Activated naive CD4-positive, alpha-beta T cell treated with anti-CD3 and anti-CD28 coated beads, Interleukin-2, amount 50 U/mL, for 72 hours (primary cell): ENCODE results near the gene CAMTA1. TPM values are rescaled to one million over a fixed set of nuclear protein-coding genes. Genes with fewer than 3 reads are reported as not detected.
A peak's percentile ranks its signal among the peaks of the same experiment; 100 is the strongest.

ENCODE experiments used
- ATAC-seq, 2 donors: fragments of 150-1000 bp; cut with Tn5 transposase; 2 replicates each; pipeline ENCODE4 v1.10.0; 2021; ENCODE audit warnings: mild to moderate bottlenecking in 2 of 2, moderate library complexity in 2 of 2
- DNase-seq, 2 donors: peaks; one replicate each; pipeline ENCODE4 v3.0.0; 2021 to 2022; ENCODE audit warnings: low spot score in 2 of 2
- H3K27ac Mint-ChIP-seq, 2 donors: one replicate each; pipeline ENCODE4 v1.8.0; 2022; ENCODE audit warnings: mild to moderate bottlenecking in 2 of 2, mixed read lengths in 2 of 2
- H3K36me3 Mint-ChIP-seq, 2 donors: one replicate each; pipeline ENCODE4 v1.8.0; 2022; ENCODE audit warnings: mixed read lengths in 2 of 2
- H3K9me3 Mint-ChIP-seq, 2 donors: one replicate each; pipeline ENCODE4 v1.8.0; 2022; ENCODE audit warnings: mixed read lengths in 2 of 2
- total RNA-seq, 2 donors: library from RNA; stranded (reverse); gene quantifications; one replicate each; pipeline ENCODE4 v1.2.3, GENCODE V29; 2022

The CAMTA1 gene
- total RNA-seq, 2 donors from 2014 or later, result 50.4 to 76.4 TPM

- Mint-ChIP-seq H3K27ac (no peak overlapping the region), H3K36me3 (no peaks in the 10 kb centered on the region), H3K9me3 (no peaks in the 10 kb centered on the region)
- DNase-seq (no peak), ATAC-seq (no peak)
These were observed 258.7 kb downstream of the CAMTA1 start for GRCh38 chr1:7043719-7044535.

DNA sequence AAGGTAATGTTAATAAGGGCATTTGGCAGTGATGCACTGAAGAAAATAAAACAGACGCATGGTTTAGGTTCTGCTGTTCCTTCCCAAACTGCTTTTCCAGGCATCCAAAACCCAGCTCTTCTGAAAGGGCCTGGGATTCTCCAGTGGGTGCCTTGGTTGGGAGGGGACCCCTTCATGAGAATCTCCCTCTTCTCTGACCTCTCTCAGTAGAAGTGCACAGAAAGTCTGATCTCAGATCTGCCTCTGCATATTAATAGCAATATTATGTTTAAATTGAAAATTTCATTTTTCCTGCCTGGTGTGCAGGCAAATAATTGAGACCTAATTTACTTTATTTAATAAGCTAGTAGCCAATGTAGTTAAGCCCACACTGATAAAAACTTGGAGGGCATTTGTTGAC is 260.6 kb downstream of the CAMTA1 start:
- Mint-ChIP-seq H3K9me3 (no peaks in the 10 kb centered on the region), H3K36me3 (no peaks in the 10 kb centered on the region), H3K27ac (no peak overlapping the region)
- ATAC-seq, result no peak
- DNase-seq, result no peak

GRCh38 chr1:7046314-7046713 is 261.1 kb downstream of the CAMTA1 start:
- no peak for ATAC-seq
- H3K36me3 Mint-ChIP-seq, result no peaks in the 10 kb centered on the region
- H3K27ac Mint-ChIP-seq, result no peak overlapping the region

GRCh38 chr1:7046891-7047290 is 261.6 kb downstream of the CAMTA1 start:
- no peak for DNase-seq

More at GRCh38 chr1:7046314-7046713, 261.1 kb downstream of the CAMTA1 start:
- DNase-seq, result no peak
- no peaks in the 10 kb centered on the region for H3K9me3 Mint-ChIP-seq

DNA sequence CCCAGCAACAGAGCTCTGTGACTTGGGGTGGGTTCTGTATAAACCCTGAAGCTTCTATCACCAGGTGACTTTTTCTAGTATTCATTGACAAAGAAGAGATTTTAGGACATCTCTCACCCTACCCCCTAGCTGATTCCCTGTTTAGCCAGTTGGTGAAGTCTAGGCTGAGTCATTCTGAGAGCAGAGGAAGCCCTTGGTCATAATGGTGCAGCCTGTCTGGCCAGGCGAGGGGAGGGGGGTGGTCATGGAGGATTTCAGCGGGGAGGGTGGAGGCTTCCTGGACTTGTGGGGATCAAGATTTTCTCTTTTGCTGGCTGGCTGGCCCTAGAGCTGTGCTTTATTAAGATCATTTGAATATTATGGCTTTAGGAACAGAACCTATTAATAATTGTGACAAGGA is 262.6 kb downstream of the CAMTA1 start:
- DNase-seq (no peak), ATAC-seq (no peak)
- H3K9me3 Mint-ChIP-seq, result no peaks in the 10 kb centered on the region
- no peaks in the 10 kb centered on the region for H3K36me3 Mint-ChIP-seq
- no peak overlapping the region for H3K27ac Mint-ChIP-seq

More at GRCh38 chr1:7046891-7047290, 261.6 kb downstream of the CAMTA1 start:
- Mint-ChIP-seq H3K36me3 (no peaks in the 10 kb centered on the region), H3K27ac (no peak overlapping the region), H3K9me3 (no peaks in the 10 kb centered on the region)
- ATAC-seq, result no peak

- no peak for ATAC-seq
- H3K27ac Mint-ChIP-seq, result no peak overlapping the region
- no peak for DNase-seq
- no peaks in the 10 kb centered on the region for H3K9me3 Mint-ChIP-seq
- no peaks in the 10 kb centered on the region for H3K36me3 Mint-ChIP-seq
These were observed 263.1 kb downstream of the CAMTA1 start for GRCh38 chr1:7048395-7048794.

GRCh38 chr1:7049913-7050625 is 264.8 kb downstream of the CAMTA1 start:
- no peak for ATAC-seq
- no peak overlapping the region for H3K27ac Mint-ChIP-seq
- no peak for DNase-seq
- H3K9me3 Mint-ChIP-seq, result no peaks in the 10 kb centered on the region
- H3K36me3 Mint-ChIP-seq, result no peaks in the 10 kb centered on the region

DNA sequence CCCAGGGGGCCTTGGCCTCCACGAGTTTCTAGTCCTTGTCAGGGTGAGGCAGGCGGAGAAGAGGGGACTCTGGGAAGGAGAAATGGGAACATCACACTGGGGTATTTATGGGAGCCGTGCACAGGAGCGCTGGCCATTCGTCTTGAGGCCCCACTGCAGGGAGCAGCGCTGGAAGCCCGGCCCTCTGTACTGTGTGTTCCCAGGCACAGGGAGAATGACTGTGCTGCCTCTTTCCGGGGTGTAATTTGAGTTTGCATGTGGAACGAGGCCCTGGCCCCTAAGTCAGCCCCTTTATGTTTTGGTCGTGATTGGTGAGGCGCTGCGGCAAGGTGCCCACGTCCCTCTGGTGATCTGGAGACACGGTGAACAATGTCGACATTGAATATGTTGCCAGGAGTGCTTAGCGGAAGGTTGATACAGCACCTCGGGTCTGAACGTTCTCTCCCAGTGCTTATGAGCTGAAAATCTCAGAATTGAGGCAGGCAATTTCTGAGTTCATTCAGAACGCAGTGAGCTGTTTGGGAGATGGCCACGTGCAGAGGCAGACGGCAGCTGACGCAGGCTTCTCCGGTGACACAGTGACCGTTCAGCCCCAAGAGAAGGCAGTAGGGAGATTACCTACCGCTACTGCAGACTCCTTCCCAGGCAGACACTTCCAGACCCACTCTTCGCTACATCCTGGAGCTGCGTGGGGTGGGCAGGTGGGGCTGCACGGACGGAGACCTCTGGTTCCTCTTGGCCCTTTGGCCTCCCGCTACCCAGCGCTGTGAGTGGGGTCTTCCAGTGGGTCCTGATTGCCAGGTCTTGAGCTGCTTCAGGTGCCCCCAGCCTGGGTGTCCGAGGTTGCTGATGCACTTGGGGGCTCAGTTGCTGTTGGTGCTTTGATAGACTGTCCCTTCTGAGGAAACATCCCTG is 265.8 kb downstream of the CAMTA1 start:
- H3K9me3 Mint-ChIP-seq, result no peaks in the 10 kb centered on the region
- H3K36me3 Mint-ChIP-seq, result no peaks in the 10 kb centered on the region
- ATAC-seq (no peak), DNase-seq (no peak)
- H3K27ac Mint-ChIP-seq, result no peak overlapping the region

GRCh38 chr1:7052701-7053100 is 267.4 kb downstream of the CAMTA1 start:
- no peak for DNase-seq
- ATAC-seq, result no peak
- Mint-ChIP-seq H3K36me3 (no peaks in the 10 kb centered on the region), H3K9me3 (no peaks in the 10 kb centered on the region), H3K27ac (no peak overlapping the region)

- Mint-ChIP-seq H3K36me3 (no peaks in the 10 kb centered on the region), H3K27ac (no peak overlapping the region), H3K9me3 (no peaks in the 10 kb centered on the region)
- DNase-seq (no peak), ATAC-seq (no peak)
These were observed 275.5 kb downstream of the CAMTA1 start for GRCh38 chr1:7060745-7061144.

DNA sequence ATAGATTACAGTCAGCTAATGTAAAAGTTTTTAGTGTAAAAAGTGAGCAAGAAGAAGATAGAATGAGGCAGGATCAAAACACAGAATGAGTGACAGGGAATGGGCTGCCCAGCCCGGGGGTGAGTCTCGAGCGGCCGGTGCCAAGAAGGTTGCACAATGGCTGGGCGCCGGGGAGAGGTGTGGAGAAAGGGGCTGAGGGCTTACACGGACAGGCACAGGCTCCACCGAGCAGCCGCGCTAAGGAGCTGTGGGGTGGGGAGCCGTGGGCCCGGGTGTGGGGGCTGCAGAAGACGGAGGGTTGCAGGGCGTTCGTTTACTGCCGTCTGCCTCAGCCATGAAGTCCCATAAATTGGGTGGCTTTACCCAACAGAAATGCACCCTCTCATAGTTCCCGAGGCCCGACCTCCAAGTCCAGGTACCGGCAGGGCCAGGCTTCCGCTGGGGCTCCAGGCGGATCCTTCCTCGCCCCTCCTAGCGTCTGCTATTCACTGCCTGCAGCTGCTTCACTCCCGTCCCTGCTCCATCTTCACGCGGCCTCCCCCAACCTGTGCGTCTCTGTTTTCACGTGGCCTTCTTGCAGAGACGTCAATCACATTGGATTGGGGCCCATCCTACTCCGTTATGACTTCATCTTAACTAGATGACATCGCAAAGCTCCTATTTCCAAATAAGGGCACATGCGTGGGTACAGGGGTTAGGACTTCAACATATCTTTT is 277.2 kb downstream of the CAMTA1 start:
- no peaks in the 10 kb centered on the region for H3K36me3 Mint-ChIP-seq
- H3K27ac Mint-ChIP-seq, result no peak overlapping the region
- no peak for DNase-seq
- H3K9me3 Mint-ChIP-seq, result no peaks in the 10 kb centered on the region
- ATAC-seq, result no peak

GRCh38 chr1:7063981-7064380 is 278.7 kb downstream of the CAMTA1 start:
- Mint-ChIP-seq H3K27ac (no peak overlapping the region), H3K36me3 (no peaks in the 10 kb centered on the region), H3K9me3 (no peaks in the 10 kb centered on the region)
- ATAC-seq, result no peak
- no peak for DNase-seq

GRCh38 chr1:7068552-7068951 is 283.3 kb downstream of the CAMTA1 start:
- no peak overlapping the region for H3K27ac Mint-ChIP-seq
- DNase-seq (no peak), ATAC-seq (no peak)
- H3K9me3 Mint-ChIP-seq, result no peaks in the 10 kb centered on the region
- no peaks in the 10 kb centered on the region for H3K36me3 Mint-ChIP-seq

DNA sequence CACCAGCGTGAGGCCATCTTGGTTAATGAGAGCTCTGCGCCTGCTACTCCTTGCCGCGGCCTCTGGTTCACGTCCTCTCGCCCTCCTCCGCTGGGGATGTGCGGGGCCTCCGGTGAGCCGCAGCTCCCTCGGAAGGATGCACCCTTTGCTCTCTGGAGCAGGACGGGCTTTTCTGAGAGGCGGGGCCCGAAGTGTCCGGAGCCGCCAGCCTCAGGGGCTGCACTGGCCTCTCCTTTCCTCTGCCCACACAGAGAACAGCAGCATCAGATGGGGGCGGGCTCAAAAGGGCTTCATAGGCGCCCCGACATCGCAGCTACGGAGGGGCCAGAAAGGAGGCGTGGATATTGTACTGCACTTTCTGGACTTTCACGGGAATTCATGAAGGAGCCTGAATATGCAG is 284.7 kb downstream of the CAMTA1 start:
- H3K9me3 Mint-ChIP-seq, result no peaks in the 10 kb centered on the region
- DNase-seq (no peak), ATAC-seq (no peak)
- no peaks in the 10 kb centered on the region for H3K36me3 Mint-ChIP-seq
- no peak overlapping the region for H3K27ac Mint-ChIP-seq

DNA sequence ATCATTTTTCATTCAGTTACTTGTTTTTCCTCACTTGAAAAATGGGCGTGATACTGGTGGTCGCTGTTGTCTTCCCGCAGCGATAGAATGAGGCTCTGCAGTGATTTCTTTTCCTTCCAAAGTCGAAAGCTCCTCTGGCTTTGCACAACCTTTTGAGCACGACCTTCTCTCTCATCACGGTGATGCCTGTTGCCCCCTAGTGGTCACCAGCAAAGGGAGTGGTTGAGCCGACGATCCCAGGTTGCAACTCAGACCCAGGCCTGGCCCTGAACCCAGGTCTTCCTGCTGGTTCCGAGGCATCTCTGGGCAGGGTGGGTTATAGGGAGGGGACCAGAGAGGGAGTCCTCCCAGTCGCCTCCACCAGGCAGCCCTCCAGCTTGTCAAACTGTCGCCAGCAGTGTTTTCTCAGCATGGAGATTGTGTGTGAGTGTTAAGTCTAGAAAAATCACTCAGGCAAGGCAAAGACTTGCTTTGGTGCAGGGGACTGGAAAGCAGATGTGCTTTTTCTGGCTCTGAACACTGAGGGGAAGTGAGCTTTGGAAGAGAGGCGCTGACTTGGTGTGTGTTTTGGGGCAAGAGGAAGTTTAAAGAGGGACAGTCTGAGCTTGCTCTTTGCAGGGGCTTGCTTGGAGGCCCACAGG is 285.3 kb downstream of the CAMTA1 start:
- no peaks in the 10 kb centered on the region for H3K9me3 Mint-ChIP-seq
- peak in 1 of 2 donors; percentile 55 for DNase-seq
- peak; percentile 59 to 79 for ATAC-seq
- no peak overlapping the region for H3K27ac Mint-ChIP-seq
- H3K36me3 Mint-ChIP-seq, result no peaks in the 10 kb centered on the region

DNA sequence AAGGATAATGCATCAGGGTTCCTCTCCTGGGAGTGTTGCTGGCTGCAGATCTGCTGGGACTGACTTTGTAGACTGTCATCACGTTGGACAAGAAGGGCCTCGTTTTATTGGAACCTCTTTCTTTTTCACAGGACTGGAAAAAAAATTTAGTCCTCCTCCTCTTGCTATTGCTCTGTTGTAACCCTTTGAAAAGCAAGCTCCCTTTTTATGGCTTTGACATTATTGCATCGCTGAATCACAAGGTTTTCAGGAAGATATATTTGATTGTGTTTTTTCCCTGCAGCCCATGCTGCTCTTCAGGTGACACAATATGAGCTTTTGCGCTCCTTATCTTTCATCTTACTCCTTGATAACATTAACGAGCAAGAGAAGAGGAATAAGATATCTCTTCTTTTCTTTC is 290.9 kb downstream of the CAMTA1 start:
- Mint-ChIP-seq H3K36me3 (no peaks in the 10 kb centered on the region), H3K9me3 (peaks cover 4 to 6% of the 10 kb centered on the region in 2 donors), H3K27ac (no peak overlapping the region)
- ATAC-seq (no peak), DNase-seq (no peak)
